KBM-7 (cell line): ENCODE data around the gene SMARCA4.
"Not testable (repeated sequence)": the region's sequence is repeated elsewhere in the genome, so short reads cannot be mapped to it uniquely, and the experiment has no call there.

Experiments
- DNase-seq: peaks from one replicate; pipeline ENCODE4 v3.0.0-alpha.2; 2015
- in situ Hi-C: fragments of 300-500 bp; cut with MboI; formaldehyde crosslinking; loops from 2 replicates; pipeline ENCODE4 v1.14.3; 2020; ENCODE audit warnings: low sequenced_read_pairs, low pct_unique_long_range_greater_than_20kb, mixed read lengths

Gene SMARCA4

GRCh38 chr19:10927730-10928562, 32.9 kb upstream of the SMARCA4 start:
- peak; percentile 39 for DNase-seq
- in situ Hi-C loops: no loop called here

- in situ Hi-C loops: no loop called here
These were observed 32.0 kb upstream of the SMARCA4 start, which contains the start of the genes TIMM29 and YIPF2 for GRCh38 chr19:10928563-10929401. Gene TIMM29, plus strand, starts transcription at chr19:10928811. Its CDS starts 12 bp downstream, at chr19:10928823. Gene YIPF2, minus strand, starts transcription at chr19:10928639. Its CDS starts 229 bp downstream, at chr19:10928410.

GRCh38 chr19:10929402-10929794, 31.4 kb upstream of the SMARCA4 start:
- peak; percentile 16 for DNase-seq
- in situ Hi-C loops: no loop called here

More at GRCh38 chr19:10928563-10929401, 32.0 kb upstream of the SMARCA4 start, which contains the start of the genes TIMM29 and YIPF2:
- peak; percentile 97 for DNase-seq

GRCh38 chr19:10935371-10936059, 25.3 kb upstream of the SMARCA4 start:
- DNase-seq: no peak
- in situ Hi-C loops: no loop called here

GRCh38 chr19:10936661-10937084, 24.2 kb upstream of the SMARCA4 start:
- DNase-seq: peak; percentile 85
- in situ Hi-C loops: no loop called here

GRCh38 chr19:10941649-10942048, 19.2 kb upstream of the SMARCA4 start:
- DNase-seq, in situ Hi-C loops: not testable (repeated sequence)

GRCh38 chr19:10943412-10943811, 17.4 kb upstream of the SMARCA4 start:
- in situ Hi-C loops, DNase-seq: not testable (repeated sequence)

- in situ Hi-C loops: no loop called here
- DNase-seq: no peak
These were observed 15.6 kb upstream of the SMARCA4 start for GRCh38 chr19:10945264-10945663.

GRCh38 chr19:10946958-10947657, 13.7 kb upstream of the SMARCA4 start:
- in situ Hi-C loops: no loop called here
- DNase-seq: no peak

- DNase-seq: no peak
- in situ Hi-C loops: no loop called here
These were observed 8.0 kb upstream of the SMARCA4 start for GRCh38 chr19:10952809-10953208.

- DNase-seq, in situ Hi-C loops: not testable (repeated sequence)
These were observed 1.4 kb upstream of the SMARCA4 start for GRCh38 chr19:10959277-10959968.

- peak; percentile 31 for DNase-seq
- in situ Hi-C loops: no loop called here
These were observed 437 bp downstream of the SMARCA4 start for GRCh38 chr19:10961073-10961860.

- in situ Hi-C loops: no loop called here
- no peak for DNase-seq
These were observed 2.0 kb downstream of the SMARCA4 start for GRCh38 chr19:10962863-10963262.

- in situ Hi-C loops: no loop called here
- no peak for DNase-seq
These were observed 3.0 kb downstream of the SMARCA4 start for GRCh38 chr19:10963865-10964264.

- no peak for DNase-seq
- in situ Hi-C loops: no loop called here
These were observed 4.1 kb downstream of the SMARCA4 start for GRCh38 chr19:10964903-10965302.

- no peak for DNase-seq
- in situ Hi-C loops: no loop called here
These were observed 4.6 kb downstream of the SMARCA4 start for GRCh38 chr19:10965398-10965797.

GRCh38 chr19:10966809-10967208, 6.0 kb downstream of the SMARCA4 start:
- in situ Hi-C loops: no loop called here
- DNase-seq: no peak
